Hepatocyte (in vitro differentiated cells): ENCODE measurements around the gene GJA10.

ENCODE experiments used
- CTCF ChIP-seq: fragments of 200-600 bp; sonication (generic); IDR thresholded peaks from 2 replicates; pipeline ENCODE4 v1.5.1; 2016; ENCODE audit warnings: antibody characterized with exemption, mild to moderate bottlenecking; ENCODE audit not compliant: poor library complexity
- EZH2 ChIP-seq: fragments of 200-600 bp; sonication (generic); IDR thresholded peaks from 2 replicates; pipeline ENCODE4 v1.6.1; 2016; ENCODE audit warnings: antibody characterized with exemption, mild to moderate bottlenecking, borderline replicate concordance

GRCh38 chr6:89921197-89921596 lies 26.9 kb downstream of the GJA10 start:
- TF ChIP-seq CTCF: no peak
- no peak for TF ChIP-seq EZH2
